Measurements from ENCODE around the gene ZNF14. TPM values are rescaled to one million over a fixed set of nuclear protein-coding genes. Genes with fewer than 3 reads are reported as not detected.
A peak's percentile ranks its signal among the peaks of the same experiment; 100 is the strongest.

Gene ZNF14
- total and polyA plus RNA-seq, 9 of the 15 experiments (the other 6 are each of a cell fraction or from before 2014, with no cell fraction given): 1.9 to 7.0 (median 4.0) TPM

DNA sequence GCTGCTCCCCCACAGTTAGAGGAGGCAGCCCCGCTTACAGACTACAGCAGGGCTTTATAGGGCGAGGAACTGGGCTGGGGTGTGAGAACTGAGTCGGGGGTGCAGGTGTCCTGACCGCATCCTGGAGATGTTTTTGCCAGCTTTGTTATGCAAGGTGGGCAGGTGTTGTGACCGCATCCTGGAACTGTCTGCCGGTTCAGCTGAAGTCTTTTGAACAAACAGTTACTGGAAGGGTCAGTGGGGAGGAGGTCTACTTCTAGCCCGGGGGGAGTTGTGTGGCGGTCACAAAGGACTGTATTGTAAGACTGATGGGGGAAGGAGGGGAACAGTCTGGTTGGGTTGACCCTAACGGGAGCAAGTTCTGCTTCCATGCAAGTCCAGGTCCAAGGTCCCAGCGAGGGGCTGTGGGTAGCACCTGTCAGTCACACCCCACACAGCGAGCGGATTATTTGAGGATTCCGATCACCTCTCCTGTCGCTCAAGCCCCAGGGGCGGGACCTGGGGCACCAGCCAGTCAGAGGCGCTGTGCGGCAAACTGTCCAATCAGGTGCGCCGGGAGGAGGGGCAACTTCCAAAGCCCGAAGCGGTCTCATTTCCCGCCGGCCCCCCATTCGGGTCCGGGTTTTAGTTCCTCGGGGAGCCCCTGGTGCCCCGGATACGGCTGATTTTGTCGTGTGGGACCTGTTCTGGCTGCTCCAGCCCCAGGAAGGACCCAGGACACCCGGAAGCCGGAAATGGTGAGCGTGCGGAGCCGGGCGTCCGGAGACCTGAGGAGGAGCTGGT, 64.5 kb downstream of the ZNF14 start, which contains the start of gene ZNF101 (continued):
- TF ChIP-seq PTBP1 (IDR thresholded peaks at IDR 0.05; ENCODE audit: low read depth, low read length) (no peak), MBD2 (IDR thresholded peaks at IDR 0.05; ENCODE audit: borderline replicate concordance, low read depth) (peak; percentile 85), POLR2AphosphoS5 (IDR thresholded peaks at IDR 0.05; ENCODE audit: control insufficient read depth, insufficient read depth, low read depth, low read length) (peak; percentile 78), CBFA2T2 (conservative IDR thresholded peaks at IDR 0.05) (no peak), SMAD4 (CRISPR knock-in tag; conservative IDR thresholded peaks at IDR 0.05) (no peak), NRF1 (conservative IDR thresholded peaks at IDR 0.05 in 1 of 2, IDR thresholded peaks at IDR 0.05 in 1 of 2) (peak; percentile 66 to 71), TAF1 (IDR thresholded peaks at IDR 0.05; ENCODE audit: control insufficient read depth, extremely low read depth, insufficient read depth, low read length, severe bottlenecking) (peak; percentile 84), ZFX (CRISPR knock-in tag; IDR thresholded peaks at IDR 0.05) (peak; percentile 63; the same call in 1 of the 2 replicates), SAFB (IDR thresholded peaks at IDR 0.05; ENCODE audit: borderline replicate concordance, low read depth, low read length) (no peak), LCOR (CRISPR knock-in tag; IDR thresholded peaks at IDR 0.05) (no peak), ZNF830 (CRISPR knock-in tag; IDR thresholded peaks at IDR 0.05) (no peak), BCOR (IDR thresholded peaks at IDR 0.05) (no peak), TEAD1 (CRISPR knock-in tag; IDR thresholded peaks at IDR 0.05) (no peak), CEBPG (CRISPR knock-in tag; IDR thresholded peaks at IDR 0.05) (no peak), CEBPG (tag; conservative IDR thresholded peaks at IDR 0.05 in 1 of 2, IDR thresholded peaks at IDR 0.05 in 1 of 2) (no peak), RFX7 (CRISPR knock-in tag; IDR thresholded peaks at IDR 0.05) (no peak), ZNF3 (CRISPR knock-in tag; IDR thresholded peaks at IDR 0.05) (no peak), POLR2H (tag; IDR thresholded peaks at IDR 0.05; ENCODE audit: low read depth) (0 out of 2 replicates have a peak, but pooled peaks have one; percentile 33), KAT7 (CRISPR knock-in tag; IDR thresholded peaks at IDR 0.05; ENCODE audit: borderline replicate concordance) (no peak)
- TF ChIP-seq, protein P1, sequence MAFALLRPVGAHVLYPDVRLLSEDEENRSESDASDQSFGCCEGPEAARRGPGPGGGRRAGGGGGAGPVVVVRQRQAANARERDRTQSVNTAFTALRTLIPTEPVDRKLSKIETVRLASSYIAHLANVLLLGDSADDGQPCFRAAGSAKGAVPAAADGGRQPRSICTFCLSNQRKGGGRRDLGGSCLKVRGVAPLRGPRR (CRISPR knock-in tag; IDR thresholded peaks at IDR 0.05): no peak
- TF ChIP-seq, protein P2, sequence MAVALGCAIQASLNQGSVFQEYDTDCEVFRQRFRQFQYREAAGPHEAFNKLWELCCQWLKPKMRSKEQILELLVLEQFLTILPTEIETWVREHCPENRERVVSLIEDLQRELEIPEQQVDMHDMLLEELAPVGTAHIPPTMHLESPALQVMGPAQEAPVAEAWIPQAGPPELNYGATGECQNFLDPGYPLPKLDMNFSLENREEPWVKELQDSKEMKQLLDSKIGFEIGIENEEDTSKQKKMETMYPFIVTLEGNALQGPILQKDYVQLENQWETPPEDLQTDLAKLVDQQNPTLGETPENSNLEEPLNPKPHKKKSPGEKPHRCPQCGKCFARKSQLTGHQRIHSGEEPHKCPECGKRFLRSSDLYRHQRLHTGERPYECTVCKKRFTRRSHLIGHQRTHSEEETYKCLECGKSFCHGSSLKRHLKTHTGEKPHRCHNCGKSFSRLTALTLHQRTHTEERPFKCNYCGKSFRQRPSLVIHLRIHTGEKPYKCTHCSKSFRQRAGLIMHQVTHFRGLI (CRISPR knock-in tag; IDR thresholded peaks at IDR 0.05): no peak
- TF ChIP-seq, protein P3, sequence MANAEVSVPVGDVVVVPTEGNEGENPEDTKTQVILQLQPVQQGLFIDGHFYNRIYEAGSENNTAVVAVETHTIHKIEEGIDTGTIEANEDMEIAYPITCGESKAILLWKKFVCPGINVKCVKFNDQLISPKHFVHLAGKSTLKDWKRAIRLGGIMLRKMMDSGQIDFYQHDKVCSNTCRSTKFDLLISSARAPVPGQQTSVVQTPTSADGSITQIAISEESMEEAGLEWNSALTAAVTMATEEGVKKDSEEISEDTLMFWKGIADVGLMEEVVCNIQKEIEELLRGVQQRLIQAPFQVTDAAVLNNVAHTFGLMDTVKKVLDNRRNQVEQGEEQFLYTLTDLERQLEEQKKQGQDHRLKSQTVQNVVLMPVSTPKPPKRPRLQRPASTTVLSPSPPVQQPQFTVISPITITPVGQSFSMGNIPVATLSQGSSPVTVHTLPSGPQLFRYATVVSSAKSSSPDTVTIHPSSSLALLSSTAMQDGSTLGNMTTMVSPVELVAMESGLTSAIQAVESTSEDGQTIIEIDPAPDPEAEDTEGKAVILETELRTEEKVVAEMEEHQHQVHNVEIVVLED (CRISPR knock-in tag; IDR thresholded peaks at IDR 0.05): no peak
- TF ChIP-seq, protein P4, sequence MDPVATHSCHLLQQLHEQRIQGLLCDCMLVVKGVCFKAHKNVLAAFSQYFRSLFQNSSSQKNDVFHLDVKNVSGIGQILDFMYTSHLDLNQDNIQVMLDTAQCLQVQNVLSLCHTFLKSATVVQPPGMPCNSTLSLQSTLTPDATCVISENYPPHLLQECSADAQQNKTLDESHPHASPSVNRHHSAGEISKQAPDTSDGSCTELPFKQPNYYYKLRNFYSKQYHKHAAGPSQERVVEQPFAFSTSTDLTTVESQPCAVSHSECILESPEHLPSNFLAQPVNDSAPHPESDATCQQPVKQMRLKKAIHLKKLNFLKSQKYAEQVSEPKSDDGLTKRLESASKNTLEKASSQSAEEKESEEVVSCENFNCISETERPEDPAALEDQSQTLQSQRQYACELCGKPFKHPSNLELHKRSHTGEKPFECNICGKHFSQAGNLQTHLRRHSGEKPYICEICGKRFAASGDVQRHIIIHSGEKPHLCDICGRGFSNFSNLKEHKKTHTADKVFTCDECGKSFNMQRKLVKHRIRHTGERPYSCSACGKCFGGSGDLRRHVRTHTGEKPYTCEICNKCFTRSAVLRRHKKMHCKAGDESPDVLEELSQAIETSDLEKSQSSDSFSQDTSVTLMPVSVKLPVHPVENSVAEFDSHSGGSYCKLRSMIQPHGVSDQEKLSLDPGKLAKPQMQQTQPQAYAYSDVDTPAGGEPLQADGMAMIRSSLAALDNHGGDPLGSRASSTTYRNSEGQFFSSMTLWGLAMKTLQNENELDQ (CRISPR knock-in tag; IDR thresholded peaks at IDR 0.05; ENCODE audit: borderline replicate concordance): no peak

All from K562 (cell line).